ENCODE results near the gene TMEM30A.
A peak's percentile ranks its signal among the peaks of the same experiment; 100 is the strongest.

TMEM30A gene

DNA sequence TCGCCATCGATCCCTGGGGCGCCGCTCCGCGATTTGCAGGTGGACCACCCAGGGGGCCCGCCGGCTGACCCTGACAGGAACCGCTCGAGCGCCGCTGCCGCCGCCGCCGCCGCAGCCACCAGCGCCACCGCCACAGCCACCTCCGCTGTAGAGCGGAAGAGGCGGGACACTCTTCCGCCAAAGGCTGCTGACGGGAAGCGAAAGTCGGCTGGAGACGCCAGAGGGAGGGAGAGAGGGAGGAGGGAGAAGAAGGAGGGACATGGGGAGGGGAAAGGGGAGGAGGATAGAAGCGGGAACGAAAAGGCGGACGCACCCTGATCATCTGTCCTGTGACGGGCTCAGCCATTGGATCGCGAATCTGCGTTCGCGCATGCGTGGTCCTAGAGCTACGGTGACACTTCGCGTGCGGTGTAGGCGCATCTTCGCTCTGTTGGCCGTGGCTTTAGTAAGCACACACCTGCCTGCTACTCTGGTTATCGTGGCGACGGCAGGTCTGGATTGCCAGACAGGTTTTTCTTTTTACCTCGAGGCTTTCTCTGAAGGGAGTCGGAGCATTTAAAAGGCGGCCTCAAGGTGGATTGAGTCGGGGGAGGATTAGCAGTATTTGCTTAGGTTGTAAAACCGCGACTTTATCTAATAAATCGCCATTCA, at the start of gene TMEM30A:
Gene TMEM30A (minus strand): TSS at position 161 of the 651 bp plus-strand sequence. CDS start 154 bp downstream, at position 7.
- DNase-seq, result peak; percentile 83 to 96 (median 95)

- DNase-seq, result no peak
Observed at GRCh38 chr6:75333676-75334200, 49.1 kb upstream of the TMEM30A start.

- DNase-seq, result no peak
Observed at GRCh38 chr6:75331151-75331550, 46.6 kb upstream of the TMEM30A start.

GRCh38 chr6:75329703-75330102, 45.1 kb upstream of the TMEM30A start:
- DNase-seq, result no peak

DNA sequence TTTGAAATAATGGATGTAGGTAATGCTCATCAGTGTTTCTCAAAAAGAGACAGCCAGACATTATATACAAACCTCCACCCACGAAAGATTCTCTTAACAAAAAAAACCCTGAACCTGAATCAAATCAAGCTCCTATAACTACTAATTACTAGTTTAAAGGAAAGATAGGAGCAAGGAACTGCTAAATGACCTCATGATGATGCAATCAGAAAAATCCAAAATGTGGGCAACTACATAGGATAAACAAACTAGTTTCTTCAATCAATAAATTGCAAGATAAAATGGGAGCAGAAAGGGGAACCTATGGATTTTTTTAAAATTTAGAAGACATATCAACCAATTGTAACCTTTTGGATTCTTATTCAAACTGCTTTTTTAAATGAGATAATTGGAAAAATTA, 43.2 kb upstream of the TMEM30A start:
- no peak for DNase-seq

GRCh38 chr6:75326557-75327258, 42.1 kb upstream of the TMEM30A start:
- no peak for DNase-seq

DNA sequence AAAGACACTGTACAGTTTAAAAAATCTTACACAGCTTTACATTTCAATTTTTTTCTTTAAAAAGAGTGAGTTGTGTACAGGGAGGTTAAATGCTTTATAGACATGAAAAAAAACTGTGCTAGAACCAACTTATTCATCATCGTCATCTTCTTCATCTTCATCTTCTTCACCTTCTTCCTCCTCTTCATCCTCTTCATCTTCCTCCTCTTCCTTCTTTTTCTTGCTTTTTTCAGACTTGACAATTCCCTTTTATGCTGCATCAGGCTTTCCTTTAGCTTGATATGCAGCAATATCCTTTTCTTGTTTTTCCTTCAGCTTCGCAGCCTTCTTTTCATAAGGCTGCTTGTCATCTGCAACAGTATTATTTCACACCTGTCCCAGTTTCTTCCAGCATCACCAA, 34.3 kb upstream of the TMEM30A start:
- DNase-seq, result no peak

DNA sequence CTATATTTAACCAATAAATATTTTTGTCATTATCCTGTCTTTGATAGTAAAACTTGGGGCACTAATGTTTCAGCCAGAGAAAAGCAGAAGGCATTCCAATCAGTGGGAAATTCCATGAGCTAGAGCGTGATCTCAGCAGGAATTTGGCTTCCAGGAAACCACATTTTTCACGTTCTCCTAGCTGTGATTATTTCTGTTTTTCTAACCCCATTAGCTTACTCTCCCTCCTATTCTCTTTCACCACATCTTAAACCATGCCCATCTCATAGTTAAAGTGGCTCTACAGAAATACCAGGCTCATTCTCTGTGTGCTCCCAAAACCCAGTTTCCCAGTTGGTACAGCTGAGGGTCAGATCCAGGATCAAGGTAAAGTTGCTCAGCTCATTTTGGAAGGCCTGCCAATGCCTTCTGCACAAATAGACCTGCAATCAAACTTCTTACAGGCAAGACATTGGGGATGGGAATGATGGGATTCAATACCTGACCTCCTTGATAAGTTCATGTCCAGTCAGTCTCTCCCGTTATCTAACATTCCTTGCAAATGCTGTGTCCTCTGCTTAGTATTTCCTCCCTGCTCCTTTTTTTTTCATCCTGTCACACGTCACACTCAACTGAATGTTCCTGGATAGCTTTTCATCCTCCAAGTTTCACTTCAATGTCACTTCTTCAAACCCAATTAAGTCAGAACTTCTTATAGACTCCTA, 33.1 kb upstream of the TMEM30A start:
- DNase-seq, result no peak

DNA sequence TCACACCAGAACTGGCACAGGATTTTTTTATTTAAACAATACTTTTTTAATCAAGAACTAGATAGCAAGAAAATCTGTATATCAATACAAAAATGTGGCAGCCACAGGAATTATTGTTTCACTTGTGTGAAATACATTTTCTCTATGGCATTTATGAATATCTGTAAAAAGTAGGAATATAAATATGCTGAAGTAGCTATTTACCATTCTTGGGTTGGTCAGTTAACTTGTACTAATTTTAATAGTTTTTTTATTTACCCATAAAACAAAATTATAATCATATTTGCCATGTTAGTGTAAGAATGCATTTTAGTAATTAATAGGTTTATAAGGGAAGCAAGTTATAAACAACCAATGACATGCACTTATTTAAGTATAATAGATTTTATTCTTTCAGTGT, 31.4 kb upstream of the TMEM30A start:
- DNase-seq, result no peak

DNA sequence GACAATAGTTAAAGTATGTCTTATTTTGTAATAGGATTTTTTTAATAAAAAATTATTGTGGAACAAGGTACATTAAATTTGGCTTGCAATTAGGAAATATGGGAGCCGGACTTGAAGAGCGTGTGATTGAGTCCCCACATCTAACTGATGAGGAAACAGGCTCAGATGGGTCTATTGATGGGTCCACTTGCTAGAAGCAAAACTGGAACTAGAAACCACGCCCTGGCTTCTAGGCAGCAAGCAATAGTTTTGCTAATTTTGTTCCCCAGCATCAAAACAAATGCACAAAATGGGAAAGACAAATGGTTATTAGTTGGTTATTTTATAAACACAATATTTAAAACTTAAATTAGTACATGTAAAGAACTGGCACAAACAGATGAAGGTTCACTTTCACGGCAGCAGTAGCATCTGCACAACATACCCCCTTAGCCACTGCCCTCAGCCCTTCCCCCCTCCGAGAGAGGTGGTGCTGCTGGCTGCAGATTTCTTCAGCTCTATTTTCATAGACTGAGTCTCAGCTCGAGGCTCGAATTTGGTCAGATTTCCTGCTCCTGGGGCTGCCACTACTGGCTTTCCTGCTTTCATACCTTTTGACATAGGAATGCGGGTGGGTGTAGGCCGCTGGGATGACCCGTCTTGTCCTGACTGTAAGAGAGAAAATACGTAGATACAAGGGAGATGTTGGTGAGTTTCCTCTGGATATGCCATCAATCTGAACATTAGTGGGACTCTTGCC, 23.8 kb upstream of the TMEM30A start:
- no peak for DNase-seq

- no peak for DNase-seq
Observed at GRCh38 chr6:75307364-75308004, 22.9 kb upstream of the TMEM30A start.

DNA sequence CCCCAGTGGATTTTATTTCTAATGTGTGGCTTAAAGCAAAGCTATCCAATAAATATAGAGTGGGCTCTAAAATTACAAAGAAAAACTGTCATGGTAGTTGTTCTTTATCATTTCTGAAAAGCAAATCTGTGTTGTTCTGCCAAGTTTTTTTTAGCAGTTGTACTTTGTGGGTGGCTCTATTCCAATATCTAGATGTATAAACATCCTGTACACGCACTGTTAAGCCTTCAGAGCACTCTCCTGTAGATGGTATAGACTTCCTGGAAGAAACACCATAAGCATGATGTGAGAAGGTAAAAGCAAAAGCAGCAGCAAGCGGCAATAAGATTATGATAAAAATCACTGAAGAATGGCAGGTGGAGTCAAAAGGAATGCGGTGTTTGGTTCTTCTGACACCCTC, 21.5 kb upstream of the TMEM30A start:
- peak in 3 of 6 experiments; percentile 16 to 31 (median 31) for DNase-seq

DNA sequence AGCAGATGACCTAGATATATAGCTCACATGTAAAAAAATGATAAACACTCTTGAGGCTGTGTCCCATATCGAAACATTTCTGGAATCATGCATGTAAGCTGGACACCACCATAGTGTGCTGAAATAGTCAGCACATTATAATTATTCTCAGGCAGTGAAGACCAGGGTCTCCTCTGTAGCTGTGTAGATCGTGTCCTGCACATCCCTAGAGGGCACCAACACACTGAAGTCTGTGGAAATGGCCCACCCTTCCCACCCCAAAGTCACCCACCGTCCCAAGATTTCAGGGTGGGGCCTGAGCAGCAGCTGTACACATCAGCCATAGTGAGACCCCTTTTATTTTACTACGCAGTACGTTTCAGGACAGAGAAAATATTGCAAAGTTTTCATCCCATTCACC, 21.0 kb upstream of the TMEM30A start:
- DNase-seq, result no peak

GRCh38 chr6:75302280-75302679, 17.7 kb upstream of the TMEM30A start:
- no peak for DNase-seq

- no peak for DNase-seq
Observed at GRCh38 chr6:75301537-75301936, 16.9 kb upstream of the TMEM30A start.

DNA sequence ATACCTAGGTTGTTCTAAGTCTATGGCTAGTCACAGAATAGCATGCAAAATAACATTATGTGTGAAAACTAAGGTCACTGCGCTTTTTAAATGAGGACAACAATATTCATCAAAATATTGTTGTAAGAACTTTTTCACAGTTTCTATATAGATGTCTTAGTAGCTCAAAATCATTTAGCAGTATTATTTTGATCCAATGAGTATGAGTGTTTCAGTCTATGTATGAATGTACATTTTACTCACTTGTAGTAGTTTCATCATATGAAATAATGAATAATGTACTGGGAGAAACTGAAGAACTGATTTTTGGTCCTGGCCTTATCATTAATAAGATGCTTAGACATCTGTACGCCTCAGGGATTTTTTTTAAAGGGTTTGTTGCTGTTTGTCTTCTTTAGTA, 16.5 kb upstream of the TMEM30A start:
- no peak for DNase-seq

GRCh38 chr6:75300531-75300855, 15.9 kb upstream of the TMEM30A start:
- no peak for DNase-seq

DNA sequence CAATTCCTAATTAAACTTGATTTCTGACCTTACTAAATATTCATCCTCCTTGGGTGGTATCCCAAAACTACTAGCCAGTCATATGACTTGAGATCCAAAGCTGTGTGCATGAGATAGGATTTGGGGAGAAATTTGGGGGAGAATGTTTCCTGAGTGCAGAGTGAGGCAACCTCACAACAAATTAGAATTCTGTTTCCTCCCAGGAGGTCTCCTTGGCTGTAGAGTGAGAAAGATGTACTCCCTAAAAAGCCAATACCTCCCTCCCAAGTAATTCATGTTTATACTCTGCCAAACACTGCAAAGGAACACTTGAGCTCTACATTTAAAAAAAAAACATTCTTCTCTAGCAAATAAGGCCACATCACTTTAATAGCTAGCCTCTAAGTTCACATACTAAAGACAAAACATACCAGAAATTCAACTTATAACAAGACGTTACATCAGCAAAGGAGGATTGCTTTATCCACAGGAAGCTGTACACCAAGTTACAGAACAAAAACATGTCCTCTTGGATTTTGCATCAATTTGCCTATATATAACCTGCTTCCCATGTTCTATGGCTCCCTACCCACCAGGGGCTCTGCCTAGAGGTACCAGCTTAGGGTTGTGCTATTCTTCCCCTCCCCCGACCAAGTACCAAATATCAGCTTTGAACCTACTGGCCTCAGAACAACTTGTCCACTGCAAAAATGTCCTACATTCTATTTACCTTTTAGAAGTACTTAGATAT, 15.4 kb upstream of the TMEM30A start:
- no peak for DNase-seq

DNA sequence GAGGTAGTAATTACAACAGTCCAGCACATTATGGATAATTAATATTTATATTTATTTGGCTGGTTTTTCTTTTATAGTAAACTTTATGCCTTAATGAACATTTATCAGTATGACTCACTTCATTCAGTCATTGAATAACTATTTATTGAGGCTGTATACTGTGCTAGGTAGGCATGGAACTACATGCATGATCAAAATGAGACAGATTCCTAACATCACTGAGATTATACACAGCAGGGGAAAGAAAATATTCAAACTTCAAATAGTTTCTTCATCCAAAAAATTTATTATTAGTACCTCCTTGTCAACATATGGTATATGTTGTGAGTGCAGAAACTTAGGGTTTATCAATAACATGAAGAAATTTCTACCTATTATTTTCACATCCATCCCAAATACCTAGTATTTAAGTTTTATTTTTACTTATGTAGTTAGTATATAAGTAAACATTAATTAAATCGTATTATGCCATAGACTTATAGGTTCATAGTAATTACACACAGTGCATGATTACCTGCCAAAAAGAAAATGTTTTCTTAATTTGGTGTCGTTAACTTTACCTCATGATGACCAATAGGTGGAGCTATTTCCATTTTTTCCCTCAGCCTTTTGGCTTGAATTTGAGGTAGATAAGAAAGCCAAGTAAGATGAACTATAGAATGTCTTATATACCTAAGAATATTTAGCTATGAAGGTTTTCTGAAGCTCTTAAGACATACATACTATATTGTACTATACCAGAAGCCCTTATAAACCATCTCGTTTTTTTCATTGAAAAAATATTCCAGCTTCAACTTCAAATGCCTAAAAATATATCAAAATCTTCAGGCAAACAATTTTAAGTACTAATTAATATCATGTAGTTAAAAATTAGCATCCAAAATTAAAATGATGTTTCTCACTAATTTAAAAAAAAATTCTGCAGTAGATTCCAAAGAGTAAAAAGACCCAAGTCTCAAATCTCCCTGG, 12.5 kb upstream of the TMEM30A start:
- peak in 3 of 6 experiments; percentile 29 to 69 (median 55) for DNase-seq

DNA sequence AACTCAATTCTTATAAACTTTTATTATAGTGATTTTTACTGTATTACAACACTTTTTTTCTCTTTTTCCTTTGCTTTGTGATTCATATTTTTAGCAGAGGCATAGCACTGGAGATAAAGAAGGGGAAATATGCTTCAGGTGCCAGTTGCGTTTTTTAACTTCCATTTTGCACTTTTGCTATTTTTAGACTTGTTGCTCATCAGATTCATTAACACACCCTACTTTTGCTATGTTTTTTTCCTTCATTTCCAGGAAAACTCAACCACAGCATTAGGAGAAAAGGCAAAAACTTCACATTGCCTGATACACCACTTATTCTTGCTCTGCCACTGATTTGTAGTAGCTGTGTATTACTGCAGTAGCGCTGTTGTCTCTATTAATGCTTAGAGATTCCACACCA, 8.0 kb upstream of the TMEM30A start:
- no peak for DNase-seq

DNA sequence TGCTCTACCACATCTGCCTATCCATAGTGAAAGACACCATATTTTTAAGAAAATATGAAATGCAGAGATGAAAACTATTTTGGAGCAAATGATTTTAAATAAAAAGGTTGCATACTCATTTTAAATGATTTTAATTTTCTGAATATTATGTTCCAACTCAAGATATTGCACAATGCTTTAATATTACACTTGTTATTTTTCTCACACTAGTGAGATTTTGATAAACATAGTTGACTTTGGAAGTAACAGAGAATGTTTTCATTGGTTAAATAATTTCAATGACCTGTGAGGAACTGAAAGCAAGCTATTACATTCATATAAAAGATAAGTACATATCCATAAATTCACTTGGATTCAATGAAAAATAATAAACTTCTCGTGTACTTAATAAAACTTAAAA, 7.2 kb upstream of the TMEM30A start:
- DNase-seq, result no peak

Data from stimulated activated naive CD4-positive, alpha-beta T cell (primary cell).